HL-60 (cell line): ENCODE data around the gene DPP6.

ENCODE experiments used
- DNase-seq, 2 experiments: peaks; one replicate each; pipeline ENCODE4 v3.0.0-alpha.2; 2010 to 2020; ENCODE audit warnings: low read depth in 1 of 2, low spot score in 1 of 2
- H3K27ac ChIP-seq: fragments of 250-450 bp; sonication (Bioruptor Pico); replicated peaks from 2 replicates; pipeline ENCODE4 v1.5.1; 2020; ENCODE audit warnings: mild to moderate bottlenecking, moderate library complexity
- H3K27me3 ChIP-seq: fragments of 250-450 bp; sonication (Bioruptor Pico); 2 replicates; pipeline ENCODE4 v1.5.1; 2021; ENCODE audit warnings: mild to moderate bottlenecking, moderate library complexity; ENCODE audit not compliant: insufficient read depth, poor library complexity, severe bottlenecking
- H3K4me3 ChIP-seq: replicated peaks from 2 replicates; pipeline ENCODE4 v1.5.1; 2011; ENCODE audit warnings: mild to moderate bottlenecking, control low read depth, low read length; ENCODE audit not compliant: insufficient read depth
- GABPA ChIP-seq: IDR thresholded peaks from 2 replicates; pipeline ENCODE4 v1.6.1; 2012; ENCODE audit warnings: low read depth
- POLR2AphosphoS5 ChIP-seq: IDR thresholded peaks from 2 replicates; pipeline ENCODE4 v1.6.1; 2012; ENCODE audit warnings: low read depth
- SPI1 ChIP-seq: IDR thresholded peaks from 2 replicates; pipeline ENCODE4 v1.6.1; 2012; ENCODE audit warnings: low read depth, mild to moderate bottlenecking, borderline replicate concordance
- TF ChIP-seq, protein P1 (sequence below): IDR thresholded peaks from 2 replicates; pipeline ENCODE4 v1.6.1; 2012; ENCODE audit warnings: low read depth; ENCODE audit not compliant: insufficient replicate concordance
- TF ChIP-seq, protein P2 (sequence below): IDR thresholded peaks from one replicate; pipeline ENCODE4 v1.5.1; 2011; ENCODE audit warnings: low read length, control low read depth, inconsistent platforms; ENCODE audit not compliant: insufficient read depth

DPP6 gene

DNA sequence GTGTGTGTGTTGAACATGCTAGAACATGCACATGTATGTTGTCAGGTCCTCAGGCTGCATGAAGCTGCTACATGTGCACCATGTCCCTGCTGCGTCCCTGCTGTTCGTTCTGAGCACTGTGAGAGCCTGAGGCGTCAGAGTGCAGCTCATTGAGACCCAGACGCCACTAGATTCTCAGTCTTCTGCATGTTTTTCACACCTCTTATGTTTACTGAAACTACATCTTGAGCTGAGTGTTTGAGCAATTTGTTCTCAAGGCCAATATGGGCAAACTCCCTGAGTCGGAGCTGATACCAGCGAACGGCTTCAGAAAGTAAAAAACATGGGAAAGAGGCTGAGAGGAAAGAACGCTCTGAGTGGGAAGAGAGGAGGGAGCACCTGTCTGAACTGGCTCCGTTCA, 600.4 kb downstream of the DPP6 start:
- no peak overlapping the region for H3K4me3 ChIP-seq
- TF ChIP-seq POLR2AphosphoS5 = no peak
- TF ChIP-seq, protein P1, sequence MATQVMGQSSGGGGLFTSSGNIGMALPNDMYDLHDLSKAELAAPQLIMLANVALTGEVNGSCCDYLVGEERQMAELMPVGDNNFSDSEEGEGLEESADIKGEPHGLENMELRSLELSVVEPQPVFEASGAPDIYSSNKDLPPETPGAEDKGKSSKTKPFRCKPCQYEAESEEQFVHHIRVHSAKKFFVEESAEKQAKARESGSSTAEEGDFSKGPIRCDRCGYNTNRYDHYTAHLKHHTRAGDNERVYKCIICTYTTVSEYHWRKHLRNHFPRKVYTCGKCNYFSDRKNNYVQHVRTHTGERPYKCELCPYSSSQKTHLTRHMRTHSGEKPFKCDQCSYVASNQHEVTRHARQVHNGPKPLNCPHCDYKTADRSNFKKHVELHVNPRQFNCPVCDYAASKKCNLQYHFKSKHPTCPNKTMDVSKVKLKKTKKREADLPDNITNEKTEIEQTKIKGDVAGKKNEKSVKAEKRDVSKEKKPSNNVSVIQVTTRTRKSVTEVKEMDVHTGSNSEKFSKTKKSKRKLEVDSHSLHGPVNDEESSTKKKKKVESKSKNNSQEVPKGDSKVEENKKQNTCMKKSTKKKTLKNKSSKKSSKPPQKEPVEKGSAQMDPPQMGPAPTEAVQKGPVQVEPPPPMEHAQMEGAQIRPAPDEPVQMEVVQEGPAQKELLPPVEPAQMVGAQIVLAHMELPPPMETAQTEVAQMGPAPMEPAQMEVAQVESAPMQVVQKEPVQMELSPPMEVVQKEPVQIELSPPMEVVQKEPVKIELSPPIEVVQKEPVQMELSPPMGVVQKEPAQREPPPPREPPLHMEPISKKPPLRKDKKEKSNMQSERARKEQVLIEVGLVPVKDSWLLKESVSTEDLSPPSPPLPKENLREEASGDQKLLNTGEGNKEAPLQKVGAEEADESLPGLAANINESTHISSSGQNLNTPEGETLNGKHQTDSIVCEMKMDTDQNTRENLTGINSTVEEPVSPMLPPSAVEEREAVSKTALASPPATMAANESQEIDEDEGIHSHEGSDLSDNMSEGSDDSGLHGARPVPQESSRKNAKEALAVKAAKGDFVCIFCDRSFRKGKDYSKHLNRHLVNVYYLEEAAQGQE = no peak
- no peak for TF ChIP-seq GABPA
- H3K27me3 ChIP-seq = no peaks in the 10 kb centered on the region
- DNase-seq = no peak
- H3K27ac ChIP-seq = no peak overlapping the region

DNA sequence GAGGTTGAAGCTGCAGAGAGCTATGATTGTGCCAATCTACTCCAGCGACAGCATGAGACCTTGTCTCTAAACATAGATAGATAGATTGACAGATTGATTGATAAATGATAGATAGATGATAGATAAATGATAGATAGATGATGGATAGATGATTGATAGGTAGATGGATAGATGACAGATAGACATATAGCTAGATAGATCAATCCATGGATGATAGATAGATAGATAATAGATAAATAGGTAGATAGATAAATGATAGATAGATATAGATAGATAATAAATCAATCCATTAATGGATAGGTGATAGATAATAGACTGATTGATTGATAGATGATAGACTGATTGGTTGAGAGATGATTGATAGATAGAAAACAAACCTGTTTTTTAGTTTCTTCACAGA, 601.1 kb downstream of the DPP6 start:
- Histone ChIP-seq H3K27ac (no peak overlapping the region), H3K4me3 (no peak overlapping the region), H3K27me3 (no peaks in the 10 kb centered on the region)
- TF ChIP-seq GABPA (no peak), POLR2AphosphoS5 (no peak), SPI1 (no peak)
- TF ChIP-seq, protein P2, sequence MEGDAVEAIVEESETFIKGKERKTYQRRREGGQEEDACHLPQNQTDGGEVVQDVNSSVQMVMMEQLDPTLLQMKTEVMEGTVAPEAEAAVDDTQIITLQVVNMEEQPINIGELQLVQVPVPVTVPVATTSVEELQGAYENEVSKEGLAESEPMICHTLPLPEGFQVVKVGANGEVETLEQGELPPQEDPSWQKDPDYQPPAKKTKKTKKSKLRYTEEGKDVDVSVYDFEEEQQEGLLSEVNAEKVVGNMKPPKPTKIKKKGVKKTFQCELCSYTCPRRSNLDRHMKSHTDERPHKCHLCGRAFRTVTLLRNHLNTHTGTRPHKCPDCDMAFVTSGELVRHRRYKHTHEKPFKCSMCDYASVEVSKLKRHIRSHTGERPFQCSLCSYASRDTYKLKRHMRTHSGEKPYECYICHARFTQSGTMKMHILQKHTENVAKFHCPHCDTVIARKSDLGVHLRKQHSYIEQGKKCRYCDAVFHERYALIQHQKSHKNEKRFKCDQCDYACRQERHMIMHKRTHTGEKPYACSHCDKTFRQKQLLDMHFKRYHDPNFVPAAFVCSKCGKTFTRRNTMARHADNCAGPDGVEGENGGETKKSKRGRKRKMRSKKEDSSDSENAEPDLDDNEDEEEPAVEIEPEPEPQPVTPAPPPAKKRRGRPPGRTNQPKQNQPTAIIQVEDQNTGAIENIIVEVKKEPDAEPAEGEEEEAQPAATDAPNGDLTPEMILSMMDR = no peak
- TF ChIP-seq, protein P1 = no peak
- DNase-seq = no peak

DNA sequence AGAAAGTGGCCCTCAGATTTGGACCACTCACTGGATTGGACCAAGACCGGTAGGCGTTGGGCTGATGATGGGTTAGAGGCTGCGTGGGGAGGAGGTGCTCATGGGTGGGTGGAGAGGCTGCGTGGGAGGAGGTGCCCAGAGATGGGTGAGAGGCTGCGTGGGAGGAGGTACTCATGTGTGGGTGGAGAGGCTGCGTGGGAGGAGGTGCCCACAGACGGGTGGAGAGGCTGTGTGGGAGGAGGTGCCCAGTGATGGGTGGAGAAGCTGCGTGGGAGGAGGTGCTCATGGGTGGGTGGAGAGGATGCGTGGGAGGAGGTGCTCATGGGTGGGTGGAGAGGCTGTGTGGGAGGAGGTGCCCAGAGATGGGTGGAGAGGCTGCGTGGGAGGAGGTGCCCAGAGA, 604.4 kb downstream of the DPP6 start:
- TF ChIP-seq POLR2AphosphoS5 = no peak
- Histone ChIP-seq H3K27me3 (no peaks in the 10 kb centered on the region), H3K27ac (no peak overlapping the region), H3K4me3 (no peak overlapping the region)
- no peak for DNase-seq

DNA sequence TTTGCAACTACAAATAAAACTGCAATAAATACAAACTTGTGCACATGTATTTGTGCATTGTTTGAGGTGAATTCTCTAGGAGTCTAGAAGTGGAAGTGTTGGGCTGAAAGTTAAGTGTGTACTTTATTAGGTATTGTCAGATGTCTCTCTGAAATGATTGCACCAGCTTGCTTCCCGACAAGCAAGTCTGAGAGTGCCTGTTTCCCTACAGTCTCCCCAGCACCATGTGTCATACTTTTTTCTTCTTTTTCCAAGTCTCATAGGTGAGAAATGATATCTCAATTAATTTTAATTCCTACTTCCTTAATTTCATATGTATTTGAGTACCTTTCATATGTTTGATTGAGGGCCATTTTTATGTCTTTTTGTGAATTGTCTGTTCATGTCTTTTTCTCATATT, 614.6 kb downstream of the DPP6 start:
- Histone ChIP-seq H3K4me3 (no peak overlapping the region), H3K27me3 (no peaks in the 10 kb centered on the region), H3K27ac (no peak overlapping the region)
- DNase-seq = no peak
- TF ChIP-seq, protein P2 = no peak
- TF ChIP-seq POLR2AphosphoS5 = no peak
- TF ChIP-seq SPI1 = no peak
- TF ChIP-seq, protein P1 = no peak
- no peak for TF ChIP-seq GABPA
